Spleen (tissue), 11 donors: ENCODE data around the gene OSBPL1A. TPM values are rescaled to one million over a fixed set of nuclear protein-coding genes. Genes with fewer than 3 reads are reported as not detected.

ENCODE experiments used
- DNase-seq: peaks from one replicate; pipeline ENCODE4 v3.0.0-alpha.2; 2020
- H3K27ac ChIP-seq, 8 donors: fragments of 200-600 bp; sonication (generic) in 7 of 8; 1 replicate in 4 of 8; 2 replicates in 4 of 8; pipeline versions ENCODE4 v1.5.0 to v1.8.0; 2016 to 2021; ENCODE audit warnings: inconsistent platforms in 4 of 8, mild to moderate bottlenecking in 4 of 8, moderate library complexity in 1 of 8
- H3K27me3 ChIP-seq, 7 donors: fragments of 200-600 bp; sonication (generic) in 6 of 7; replicated peaks in 1 of 7; 1 replicate in 4 of 7; 2 replicates in 3 of 7; pipeline versions ENCODE4 v1.5.0 to v1.8.0; 2016 to 2021; ENCODE audit warnings: inconsistent platforms in 3 of 7, mild to moderate bottlenecking in 1 of 7
- H3K36me3 ChIP-seq, 6 donors: fragments of 200-600 bp; sonication (generic) in 5 of 6; 1 replicate in 4 of 6; 2 replicates in 2 of 6; pipeline versions ENCODE4 v1.5.0 to v1.8.0; 2016 to 2021; ENCODE audit warnings: inconsistent platforms in 2 of 6
- H3K4me1 ChIP-seq, 6 donors: fragments of 200-600 bp; sonication (generic) in 5 of 6; 1 replicate in 3 of 6; 2 replicates in 3 of 6; pipeline versions ENCODE4 v1.5.0 to v1.8.0; 2016 to 2021; ENCODE audit warnings: inconsistent platforms in 3 of 6
- H3K4me3 ChIP-seq, 8 donors: fragments of 200-600 bp; sonication (generic) in 7 of 8; 1 replicate in 4 of 8; 2 replicates in 4 of 8; pipeline versions ENCODE4 v1.5.0 to v1.8.0; 2016 to 2021; ENCODE audit warnings: inconsistent platforms in 4 of 8, mild to moderate bottlenecking in 4 of 8, moderate library complexity in 2 of 8
- H3K9me3 ChIP-seq, 8 donors: fragments of 200-600 bp; sonication (generic) in 7 of 8; 1 replicate in 4 of 8; 2 replicates in 4 of 8; pipeline versions ENCODE4 v1.5.0 to v1.8.0; 2016 to 2021; ENCODE audit warnings: inconsistent platforms in 4 of 8
- POLR2A ChIP-seq, 3 donors: fragments of 450-650 bp; IDR thresholded peaks; one replicate each; pipeline ENCODE4 v1.5.1; 2017; ENCODE audit warnings: antibody characterized with exemption in 3 of 3, mild to moderate bottlenecking in 1 of 3
- POLR2AphosphoS5 ChIP-seq, 3 donors: sonication (generic); formaldehyde crosslinking; IDR thresholded peaks; one replicate each; pipeline ENCODE4 v1.5.1; 2017; ENCODE audit warnings: antibody characterized with exemption in 3 of 3
- WGBS, 5 donors: extraction: QIAGEN DNeasy Blood & Tissue Kit in 3 of 5; methylation state at CpG; one replicate each; pipeline versions ENCODE4 v1.1.5 to v1.1.7; 2013 to 2018; 5-methylcytosine and 5-hydroxymethylcytosine counted together
- intact Hi-C: fragments of 100-400 bp; cut with DNase I; formaldehyde crosslinking; loops from one replicate; pipeline ENCODE4 v1.15.0; 2023; ENCODE audit warnings: low total_unique reads
- polyA plus RNA-seq, 3 donors: library from polyadenylated mRNA; stranded (reverse); fragments of 200-250 nt; gene quantifications; one replicate each; pipeline ENCODE4 v1.2.1, GENCODE V29; 2013
- total RNA-seq, 7 donors: library from RNA; depleted of rRNA in 3 of 7; stranded (reverse); fragments of >200 nt in 3 of 7; fragmentation: NEBNext Ultra II Directional in 4 of 7; extraction: Animal tissue kit (Norgen Biotek cat#: 25700) in 4 of 7; gene quantifications; one replicate each; pipeline versions ENCODE4 v1.1.0 to v1.2.1, GENCODE V29; 2016 to 2021
- TF ChIP-seq, protein P1 (sequence below), 11 experiments: fragments of 200-600 bp in 7 of 11; fragments of 450-650 bp in 4 of 11; sonication (generic) in 4 of 11; IDR thresholded peaks in 8 of 11; conservative IDR thresholded peaks in 3 of 11; 1 replicate in 7 of 11; 2 replicates in 4 of 11; pipeline versions ENCODE4 v1.4.0 to v1.8.0; 2016 to 2021; ENCODE audit warnings: antibody characterized with exemption in 11 of 11, inconsistent platforms in 4 of 11, mild to moderate bottlenecking in 1 of 11
- donor health status: healthy with polysubstance abuse.
- donor health status: DM: no; HTN: no; CAD: no; lungs with moderate emphysema.
- donor health status: DM: no; HTN: no; CAD: no.
- donor health status: Bipolar disorder and iron deficiency.
- donor health status: healthy.
- donor health status: DM: no; HTN: no; CAD: no.
- donor health status: DM: yes; HTN: yes; CAD: no.

The OSBPL1A gene
- total and polyA plus RNA-seq, 10 donors = 3.8 to 29.6 (median 22.1) TPM

DNA sequence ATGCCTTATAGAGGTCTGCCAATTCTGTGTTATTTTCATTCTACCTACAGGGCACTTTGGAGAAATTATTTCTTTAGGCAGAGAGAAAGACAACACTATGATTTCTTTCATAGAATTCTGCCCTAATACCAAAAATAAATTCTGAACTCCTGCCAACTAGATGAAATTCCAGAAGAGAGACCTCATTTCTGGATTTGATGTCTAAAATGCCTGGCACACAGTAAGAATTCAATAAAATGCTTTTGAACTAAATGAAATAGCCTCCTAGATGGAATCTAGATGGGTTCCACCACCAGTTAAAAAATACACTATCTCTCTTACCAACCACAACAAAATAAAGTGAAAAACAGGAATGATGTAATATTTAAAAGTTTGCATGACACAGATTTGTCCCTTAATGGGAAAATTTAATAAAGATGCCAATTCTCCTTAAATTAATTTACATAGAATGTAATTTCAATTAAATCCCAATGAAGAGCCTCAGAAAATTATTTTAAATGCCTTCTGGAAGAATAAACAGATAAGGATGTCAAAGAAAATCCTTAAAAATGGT lies 75.0 kb downstream of the OSBPL1A start:
- no peak overlapping the region for H3K27ac ChIP-seq
- no peaks in the 10 kb centered on the region for H3K4me1 ChIP-seq
- H3K36me3 ChIP-seq = no peaks in the 10 kb centered on the region
- no peak overlapping the region for H3K4me3 ChIP-seq
- no peaks in the 10 kb centered on the region for H3K9me3 ChIP-seq
- no peaks in the 10 kb centered on the region for H3K27me3 ChIP-seq
- TF ChIP-seq, protein P1, sequence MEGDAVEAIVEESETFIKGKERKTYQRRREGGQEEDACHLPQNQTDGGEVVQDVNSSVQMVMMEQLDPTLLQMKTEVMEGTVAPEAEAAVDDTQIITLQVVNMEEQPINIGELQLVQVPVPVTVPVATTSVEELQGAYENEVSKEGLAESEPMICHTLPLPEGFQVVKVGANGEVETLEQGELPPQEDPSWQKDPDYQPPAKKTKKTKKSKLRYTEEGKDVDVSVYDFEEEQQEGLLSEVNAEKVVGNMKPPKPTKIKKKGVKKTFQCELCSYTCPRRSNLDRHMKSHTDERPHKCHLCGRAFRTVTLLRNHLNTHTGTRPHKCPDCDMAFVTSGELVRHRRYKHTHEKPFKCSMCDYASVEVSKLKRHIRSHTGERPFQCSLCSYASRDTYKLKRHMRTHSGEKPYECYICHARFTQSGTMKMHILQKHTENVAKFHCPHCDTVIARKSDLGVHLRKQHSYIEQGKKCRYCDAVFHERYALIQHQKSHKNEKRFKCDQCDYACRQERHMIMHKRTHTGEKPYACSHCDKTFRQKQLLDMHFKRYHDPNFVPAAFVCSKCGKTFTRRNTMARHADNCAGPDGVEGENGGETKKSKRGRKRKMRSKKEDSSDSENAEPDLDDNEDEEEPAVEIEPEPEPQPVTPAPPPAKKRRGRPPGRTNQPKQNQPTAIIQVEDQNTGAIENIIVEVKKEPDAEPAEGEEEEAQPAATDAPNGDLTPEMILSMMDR (IDR thresholded peaks at IDR 0.05 in 8 of 11, conservative IDR thresholded peaks at IDR 0.05 in 3 of 11) = no peak
- TF ChIP-seq POLR2AphosphoS5 (IDR thresholded peaks at IDR 0.05) = no peak
- TF ChIP-seq POLR2A (IDR thresholded peaks at IDR 0.05) = no peak
- DNase-seq = no peak
- intact Hi-C loops = no loop called here

- no peaks in the 10 kb centered on the region for H3K4me1 ChIP-seq
- no peaks in the 10 kb centered on the region for H3K36me3 ChIP-seq
- intact Hi-C loops = no loop called here
- TF ChIP-seq POLR2A (IDR thresholded peaks at IDR 0.05) (no peak), POLR2AphosphoS5 (IDR thresholded peaks at IDR 0.05) (no peak)
- TF ChIP-seq, protein P1 (IDR thresholded peaks at IDR 0.05 in 8 of 11, conservative IDR thresholded peaks at IDR 0.05 in 3 of 11) = no peak
- H3K4me3 ChIP-seq = no peak overlapping the region
- H3K27ac ChIP-seq = no peak overlapping the region
- 68 to 84% (median 76%) methylated on average over 1 of the region's 1 CpG for WGBS, 5 donors
- no peak for DNase-seq
- no peaks in the 10 kb centered on the region for H3K9me3 ChIP-seq
- no peaks in the 10 kb centered on the region for H3K27me3 ChIP-seq
Observed at GRCh38 chr18:24321071-24321470, 76.6 kb downstream of the OSBPL1A start.

DNA sequence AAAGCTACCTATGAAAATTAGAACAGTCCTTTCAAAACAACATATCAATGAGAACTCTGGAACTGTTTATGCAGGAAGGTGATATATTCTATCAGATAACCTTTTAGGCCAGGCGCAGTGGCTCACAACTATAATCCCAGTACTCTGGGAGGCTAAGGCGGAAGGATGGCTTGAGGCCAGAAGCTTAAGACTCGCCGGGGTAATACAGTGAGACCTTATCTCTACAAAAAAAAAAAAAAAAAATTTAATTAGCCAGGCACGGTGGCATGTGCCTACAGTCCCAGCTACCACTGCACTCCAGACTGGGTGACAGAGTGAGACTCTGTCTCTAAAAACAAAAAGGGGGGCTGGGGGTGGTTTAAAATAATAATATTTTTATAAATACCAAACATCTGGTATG lies 77.9 kb downstream of the OSBPL1A start:
- Histone ChIP-seq H3K27me3 (no peaks in the 10 kb centered on the region), H3K36me3 (no peaks in the 10 kb centered on the region), H3K9me3 (no peaks in the 10 kb centered on the region), H3K27ac (no peak overlapping the region), H3K4me3 (no peak overlapping the region), H3K4me1 (no peaks in the 10 kb centered on the region)
- intact Hi-C loops = no loop called here
- TF ChIP-seq POLR2AphosphoS5 (IDR thresholded peaks at IDR 0.05) = no peak
- TF ChIP-seq, protein P1 (IDR thresholded peaks at IDR 0.05 in 8 of 11, conservative IDR thresholded peaks at IDR 0.05 in 3 of 11) = no peak
- no peak for TF ChIP-seq POLR2A (IDR thresholded peaks at IDR 0.05)
- whole genome bisulfite sequencing, 5 donors = 77 to 91% (median 88%) methylated on average over 5 of the region's 5 CpGs
- DNase-seq = no peak

GRCh38 chr18:24317370-24317769 lies 80.3 kb downstream of the OSBPL1A start:
- DNase-seq = no peak
- intact Hi-C loops = no loop called here
- Histone ChIP-seq H3K27me3 (no peaks in the 10 kb centered on the region), H3K4me3 (no peak overlapping the region), H3K9me3 (no peaks in the 10 kb centered on the region), H3K36me3 (peaks cover 0 to 19% (median 0%) of the 10 kb centered on the region in 6 donors), H3K27ac (no peak overlapping the region), H3K4me1 (no peaks in the 10 kb centered on the region)
- no peak for TF ChIP-seq POLR2A (IDR thresholded peaks at IDR 0.05)
- TF ChIP-seq, protein P1 (IDR thresholded peaks at IDR 0.05 in 8 of 11, conservative IDR thresholded peaks at IDR 0.05 in 3 of 11) = no peak
- no peak for TF ChIP-seq POLR2AphosphoS5 (IDR thresholded peaks at IDR 0.05)
